ENCODE results near the gene SRBD1.
A peak's percentile ranks its signal among the peaks of the same experiment; 100 is the strongest.

The SRBD1 gene

GRCh38 chr2:45588158-45588829 lies 22.8 kb downstream of the SRBD1 start:
- no peak for DNase-seq

- DNase-seq, result no peak
Observed at GRCh38 chr2:45586600-45586999, 24.5 kb downstream of the SRBD1 start.

DNA sequence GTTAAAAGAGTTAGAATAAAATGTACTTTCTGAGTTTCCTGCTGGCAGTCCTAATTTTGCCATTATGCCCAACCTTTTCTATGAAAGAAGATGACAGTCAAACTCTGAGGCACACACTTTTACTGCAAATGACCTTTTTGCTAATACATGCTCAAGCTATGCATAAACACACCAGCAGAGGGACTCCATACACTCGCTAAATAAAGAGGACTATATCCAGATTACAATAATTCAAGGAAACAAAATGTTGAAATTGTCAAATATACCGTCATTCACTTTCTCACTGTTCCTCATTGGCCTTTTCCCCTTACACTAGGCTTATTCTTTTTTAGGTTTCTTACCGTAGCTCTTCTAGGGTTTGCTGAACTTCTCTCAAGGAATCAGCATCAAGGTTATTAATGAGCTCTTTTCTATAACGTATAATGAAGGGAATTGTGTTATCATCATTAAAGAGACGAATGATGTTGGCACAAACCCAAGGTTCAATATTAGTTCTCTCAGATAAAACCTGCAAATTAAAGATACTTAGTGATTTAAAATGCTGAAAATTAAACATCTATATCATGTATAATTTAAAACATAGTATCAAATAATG lies 25.7 kb downstream of the SRBD1 start:
- DNase-seq, result no peak

- no peak for DNase-seq
Observed at GRCh38 chr2:45583977-45584376, 27.1 kb downstream of the SRBD1 start.

DNA sequence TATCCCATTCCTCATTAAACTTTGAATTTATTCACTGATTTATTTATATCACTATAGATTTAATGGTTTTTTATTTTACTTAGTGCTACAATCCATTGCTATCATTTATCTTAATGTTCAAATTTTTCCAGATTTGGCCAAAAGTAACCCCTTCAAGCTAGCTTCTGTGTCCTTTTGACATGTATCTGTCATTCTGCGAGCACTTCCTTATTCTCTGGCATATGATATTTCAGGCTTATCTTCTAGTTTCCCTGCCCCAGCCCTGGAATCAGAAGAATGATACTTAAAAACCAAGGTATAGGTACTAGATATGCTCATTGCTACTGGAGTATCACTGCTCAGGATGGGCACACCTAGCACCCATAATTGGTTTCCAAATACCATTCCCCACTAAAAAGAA lies 28.5 kb downstream of the SRBD1 start:
- DNase-seq, result no peak

- peak in 1 of 2 experiments; percentile 20 for DNase-seq
Observed at GRCh38 chr2:45578056-45578843, 32.8 kb downstream of the SRBD1 start.

DNA sequence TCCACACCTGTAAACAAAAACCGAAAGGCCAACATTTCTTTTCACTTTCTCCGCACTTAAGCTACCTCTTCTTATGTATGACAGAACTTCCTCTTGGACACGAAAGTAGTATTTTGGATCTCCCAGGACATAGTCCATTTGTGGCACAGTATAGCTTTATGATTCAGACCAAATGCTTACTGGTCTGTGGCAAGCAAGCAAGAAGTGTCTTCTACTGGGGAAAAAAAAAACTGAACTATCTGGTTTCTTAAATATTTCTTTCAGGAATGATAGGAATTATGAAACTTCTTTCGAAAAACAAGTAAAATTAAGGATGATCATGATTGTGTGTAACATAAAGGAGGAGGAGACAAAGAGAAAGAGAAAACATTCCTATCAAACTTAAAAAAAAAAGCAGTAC lies 33.6 kb downstream of the SRBD1 start:
- DNase-seq, result no peak

DNA sequence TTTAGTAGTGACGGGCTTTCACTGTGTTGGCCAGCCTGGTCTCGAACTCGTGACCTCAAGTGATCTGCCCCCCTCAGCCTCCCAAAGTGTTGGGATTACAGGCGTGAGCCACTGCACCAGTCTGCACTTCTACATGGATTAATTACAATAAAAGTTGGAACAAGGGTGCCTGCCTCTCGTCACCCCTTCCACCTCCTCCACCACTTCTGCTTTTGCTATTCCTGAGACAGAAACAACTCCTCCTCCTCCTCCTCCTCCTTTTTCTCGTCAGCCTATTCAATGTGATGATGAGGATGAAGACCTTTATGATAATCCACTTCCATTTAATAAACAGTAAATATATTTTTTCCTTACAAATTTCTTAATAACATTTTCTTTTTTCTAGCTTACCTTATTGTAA lies 35.2 kb downstream of the SRBD1 start:
- DNase-seq, result no peak

- DNase-seq, result no peak
Observed at GRCh38 chr2:45572979-45573378, 38.1 kb downstream of the SRBD1 start.

- no peak for DNase-seq
Observed at GRCh38 chr2:45571940-45572339, 39.1 kb downstream of the SRBD1 start.

GRCh38 chr2:45570671-45571334 lies 40.3 kb downstream of the SRBD1 start:
- no peak for DNase-seq

GRCh38 chr2:45568935-45569334 lies 42.1 kb downstream of the SRBD1 start:
- no peak for DNase-seq

DNA sequence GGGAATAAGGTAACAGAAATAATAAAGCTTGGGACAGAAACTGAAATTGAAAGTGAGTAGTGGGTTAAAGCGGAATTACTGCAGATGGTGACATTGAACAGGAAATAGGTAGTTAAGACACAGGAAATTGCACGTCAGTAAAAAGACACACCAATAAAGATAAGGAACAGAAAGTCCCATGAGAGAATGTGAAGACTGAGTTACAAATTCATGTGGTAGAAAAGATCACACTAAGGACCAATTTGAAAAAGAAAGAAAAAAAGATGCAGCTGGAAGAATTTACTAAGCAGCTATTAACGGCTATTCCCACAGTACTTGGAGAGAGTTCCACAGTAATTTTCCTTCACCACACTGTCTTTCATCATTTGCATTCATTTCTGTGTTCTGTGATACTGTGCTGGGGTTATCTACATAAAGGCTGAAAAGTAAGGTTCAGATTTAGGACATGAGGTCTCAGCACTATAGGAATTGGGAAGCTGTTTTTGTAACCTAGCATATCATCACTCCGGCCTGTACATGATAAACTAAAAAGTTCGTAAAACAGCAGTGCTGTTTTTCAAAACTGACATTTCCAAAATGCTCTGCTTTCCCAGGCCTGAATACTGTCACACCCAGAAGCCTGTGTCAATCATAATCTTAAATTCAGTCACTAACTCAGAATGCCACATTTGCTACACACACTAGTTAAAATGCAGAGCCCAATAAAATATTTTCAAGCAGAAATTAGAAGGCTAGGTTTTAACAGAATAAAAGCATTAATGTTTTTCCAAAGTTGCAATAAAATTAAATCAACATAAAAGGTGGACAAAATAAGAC lies 42.9 kb downstream of the SRBD1 start:
- DNase-seq, result no peak

- no peak for DNase-seq
Observed at GRCh38 chr2:45567288-45567963, 43.6 kb downstream of the SRBD1 start.

GRCh38 chr2:45559436-45559835 lies 51.6 kb downstream of the SRBD1 start:
- no peak for DNase-seq

DNA sequence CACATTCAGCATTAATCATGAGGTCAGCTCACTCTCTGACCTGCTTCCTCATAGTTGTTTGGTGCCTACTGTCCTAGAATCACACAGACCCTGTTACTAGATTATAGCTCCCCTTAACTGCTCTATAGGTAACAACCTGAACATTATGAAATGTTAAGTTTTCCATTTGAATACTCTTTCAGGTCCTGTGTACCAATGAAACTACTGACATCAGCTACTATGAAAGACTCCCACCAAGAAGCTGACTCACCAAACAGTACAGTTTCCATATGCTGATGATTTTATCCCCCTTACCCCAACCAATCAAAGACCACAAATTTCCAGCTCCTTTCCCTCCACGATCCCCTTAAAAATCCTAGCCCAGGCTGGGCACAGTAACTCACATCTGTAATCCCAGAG lies 56.3 kb downstream of the SRBD1 start:
- DNase-seq, result no peak

- DNase-seq, result no peak
Observed at GRCh38 chr2:45554073-45554741, 56.9 kb downstream of the SRBD1 start.

DNA sequence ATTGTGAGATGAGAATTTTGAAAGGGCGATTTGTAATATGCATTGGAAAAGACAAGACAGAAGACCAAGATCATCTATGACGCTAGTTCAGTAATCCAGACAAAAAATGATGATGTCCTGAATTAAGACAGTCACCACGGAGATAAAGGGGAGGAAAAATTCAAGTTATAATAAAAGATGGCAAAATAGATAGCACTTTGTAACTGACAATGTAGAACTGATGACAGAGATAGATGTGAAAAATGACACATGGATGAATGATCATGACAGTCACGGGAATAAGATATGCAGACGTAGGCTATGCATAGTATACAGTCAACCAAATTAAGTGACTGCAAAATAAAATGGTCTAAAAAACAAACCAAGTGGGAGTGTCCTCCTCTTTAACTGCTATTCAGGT lies 59.2 kb downstream of the SRBD1 start:
- no peak for DNase-seq

DNA sequence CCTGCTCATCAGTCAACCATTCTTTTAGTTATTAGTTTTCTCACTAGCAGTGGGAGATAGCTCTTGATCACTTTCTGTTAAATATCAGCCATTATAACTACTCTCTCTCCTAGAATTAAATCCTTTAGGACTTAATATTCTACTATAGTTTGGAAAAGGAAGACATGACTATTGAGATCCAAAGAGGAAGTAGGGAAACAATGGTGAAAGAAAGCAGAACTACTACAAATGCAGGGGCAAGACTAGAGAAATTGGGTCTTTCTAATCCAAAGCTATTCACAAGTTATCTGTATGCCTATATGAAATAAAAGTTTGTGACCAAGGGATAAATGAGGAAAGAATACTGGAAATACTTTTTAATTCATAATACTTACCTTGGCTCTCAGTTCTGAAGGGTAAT lies 65.1 kb downstream of the SRBD1 start:
- no peak for DNase-seq

DNA sequence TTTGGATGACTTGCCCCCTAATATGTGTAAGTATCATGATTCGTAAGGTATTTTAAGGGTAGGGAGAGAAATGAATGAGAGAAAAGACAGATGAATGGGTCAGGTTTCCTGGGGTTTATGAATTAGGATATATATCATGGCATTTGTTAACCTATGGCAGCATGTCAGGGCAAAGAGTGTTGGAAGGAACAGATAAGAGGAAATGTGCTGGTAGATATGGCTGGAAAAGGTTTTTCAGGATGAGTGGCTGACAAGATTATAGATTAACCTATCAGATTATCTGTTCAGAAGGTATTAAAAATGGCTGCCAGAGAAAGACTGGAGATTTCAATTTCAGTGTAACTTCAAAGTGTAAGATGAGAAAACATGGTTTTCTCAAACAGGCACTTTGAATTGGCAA lies 67.8 kb downstream of the SRBD1 start:
- DNase-seq, result no peak

DNA sequence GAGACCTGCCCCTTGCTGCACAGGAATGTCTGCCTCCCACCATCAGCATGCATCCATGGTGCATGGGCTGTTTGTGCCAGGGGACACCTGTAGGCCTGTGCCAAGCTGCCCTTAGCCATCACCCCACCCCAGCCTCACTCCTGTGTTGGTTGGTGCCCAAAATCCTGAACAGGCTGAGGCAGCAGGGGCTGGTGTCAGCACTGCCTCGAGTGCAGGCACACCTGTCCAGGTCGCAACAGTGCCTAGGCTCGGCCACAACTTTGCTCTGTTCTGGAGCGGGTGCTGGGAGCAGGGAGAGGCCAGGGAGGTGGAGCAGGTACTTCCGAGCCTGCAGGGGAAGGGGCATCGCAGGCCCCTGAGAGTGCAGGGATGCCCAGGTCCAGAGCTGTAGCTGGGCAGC lies 69.1 kb downstream of the SRBD1 start:
- no peak for DNase-seq

DNA sequence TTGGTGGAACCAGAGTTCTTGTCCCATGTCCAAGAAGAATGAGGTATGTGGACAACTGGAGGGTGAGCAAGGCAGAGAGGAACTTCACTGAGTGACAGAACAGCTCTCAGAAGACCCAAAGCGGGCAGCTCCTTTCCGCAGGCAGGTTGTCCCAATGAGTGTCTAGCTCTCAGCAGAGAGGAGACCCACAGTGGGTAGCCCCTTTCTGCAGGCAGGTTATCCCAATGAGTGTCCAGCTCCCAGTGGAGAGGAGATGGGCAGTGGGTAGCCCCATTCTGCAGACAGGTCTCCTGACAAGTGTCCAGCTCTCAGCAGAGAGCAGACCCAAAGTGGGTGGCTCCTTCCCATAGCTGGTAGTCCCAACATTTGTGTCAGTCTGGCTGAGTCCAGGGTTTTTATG lies 69.6 kb downstream of the SRBD1 start:
- no peak for DNase-seq

All from NCI-H1930 (cell line).